Bladder microvascular endothelial cell (primary cell): ENCODE results near the gene SYCE1L. TPM values are rescaled to one million over a fixed set of nuclear protein-coding genes. Genes with fewer than 3 reads are reported as not detected.

Source experiments
- total RNA-seq: library from RNA; depleted of rRNA; stranded (reverse); fragments of >200 nt; gene quantifications from 2 replicates; pipeline ENCODE4 v1.2.3, GENCODE V29; 2014

SYCE1L gene, protein sequence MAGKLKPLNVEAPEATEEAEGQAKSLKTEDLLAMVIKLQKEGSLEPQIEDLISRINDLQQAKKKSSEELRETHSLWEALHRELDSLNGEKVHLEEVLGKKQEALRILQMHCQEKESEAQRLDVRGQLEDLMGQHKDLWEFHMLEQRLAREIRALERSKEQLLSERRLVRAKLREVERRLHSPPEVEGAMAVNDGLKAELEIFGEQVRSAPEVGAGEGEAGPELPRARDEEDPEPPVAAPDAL
- 2.1 and 5.0 TPM in 2 replicates for total RNA-seq

DNA sequence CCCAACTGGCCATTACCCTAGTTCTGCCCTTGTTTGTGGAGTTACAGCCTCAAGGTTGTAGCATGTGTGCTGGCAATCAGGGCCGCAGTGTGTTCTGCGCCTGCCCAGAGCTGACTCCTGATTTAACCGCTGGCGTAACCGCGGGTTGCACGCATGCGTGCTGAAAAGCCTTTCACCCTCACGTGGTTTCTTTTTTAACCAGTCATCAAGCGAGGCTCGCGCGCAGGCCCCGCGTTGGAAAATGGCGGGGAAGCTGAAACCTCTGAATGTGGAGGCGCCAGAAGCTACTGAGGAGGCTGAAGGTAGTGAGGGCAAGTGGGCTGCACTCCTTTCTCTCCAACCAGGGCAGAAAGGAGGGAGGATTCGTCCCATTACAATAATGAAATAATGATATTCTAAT is at the start of gene SYCE1L:
SYCE1L (plus strand) TSS at position 198 of the 400 bp plus-strand sequence; CDS start at position 242, 44 bp downstream.

DNA sequence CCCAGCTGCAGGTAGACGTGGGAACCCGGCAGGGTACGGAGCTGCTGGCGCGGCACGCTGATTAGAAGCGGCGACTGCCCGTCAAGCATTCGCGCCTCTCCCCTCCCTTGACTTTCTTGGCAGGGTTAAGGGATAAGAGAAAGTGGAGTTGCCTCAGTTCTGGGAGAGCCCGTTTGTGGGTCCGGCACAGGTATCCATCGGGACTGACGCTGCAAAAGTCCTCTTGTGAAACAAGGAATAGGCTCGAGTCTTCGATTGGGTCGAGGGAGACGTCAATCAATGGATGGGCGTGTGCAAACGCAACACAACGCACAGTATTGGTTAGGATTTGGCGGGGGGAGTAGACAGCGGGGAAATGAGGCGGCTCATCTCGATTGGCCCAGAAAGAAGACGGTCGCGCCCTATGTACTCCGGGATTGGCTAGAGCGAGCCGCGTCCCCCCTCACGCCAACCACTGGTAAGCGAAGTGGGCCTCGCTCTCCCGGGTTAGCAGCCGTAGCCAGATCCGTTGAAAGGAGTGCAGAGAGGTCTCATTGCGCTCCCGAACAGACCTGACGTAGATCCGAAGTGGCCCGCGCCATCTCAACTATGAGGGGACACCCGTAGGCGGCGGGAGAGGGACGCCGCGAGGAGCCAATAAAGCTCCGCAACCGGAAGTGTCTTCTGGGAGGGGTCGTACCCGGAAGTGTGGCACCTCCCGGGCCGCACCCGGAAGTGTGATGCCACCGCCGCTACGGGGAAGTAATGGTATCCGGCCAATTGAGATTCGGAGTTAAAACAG is 8.5 kb upstream of the SYCE1L start, which contains the start of gene MON1B:
MON1B (plus strand) TSS at position 713 of the 781 bp plus-strand sequence. CDS start 296 bp downstream, outside the sequence.

Other genes with a start within 250 kb of the SYCE1L start
- 8.7 and 8.9 TPM in 2 replicates for gene MON1B, start 8.2 kb upstream of the SYCE1L start, total RNA-seq
- 17.2 and 82.4 TPM in 2 replicates for gene ADAMTS18, start 235.6 kb downstream of the SYCE1L start, total RNA-seq